PC-9 (cell line): ENCODE data around the gene USP4. TPM values are rescaled to one million over a fixed set of nuclear protein-coding genes. Genes with fewer than 3 reads are reported as not detected.
"Not testable (repeated sequence)": the region's sequence is repeated elsewhere in the genome, so short reads cannot be mapped to it uniquely, and the experiment has no call there.

Source experiments
- BruUV-seq: library from RNA; stranded (reverse); fragments of 400-500 nt; replicated peaks from 2 replicates; lab custom pipeline; 2021; lab: Mats Ljungman, UMichigan
- CTCF ChIA-PET: fragments of 300-600 bp; sonication (Branson Sonifier 250); formaldehyde crosslinking; loops from one replicate; lab custom pipeline; 2022; ENCODE audit warnings: antibody characterized with exemption; lab: Charles Lee
- POLR2A ChIA-PET: fragments of 300-600 bp; sonication (Branson Sonifier 250); formaldehyde crosslinking; loops from one replicate; lab custom pipeline; 2022; ENCODE audit warnings: antibody characterized with exemption; ENCODE audit not compliant: unreplicated experiment; lab: Charles Lee
- DNase-seq, 2 experiments: peaks; one replicate each; pipeline versions ENCODE4 v3.0.0 to v3.0.0-alpha.2; 2015 to 2022; ENCODE audit warnings: mixed read lengths in 1 of 2
- H2AFZ ChIP-seq: fragments of 200-600 bp; sonication (generic); 2 replicates; pipeline ENCODE4 v1.8.1; 2017; ENCODE audit warnings: antibody characterized with exemption
- H3F3A ChIP-seq: fragments of 200-600 bp; sonication (generic); 2 replicates; pipeline ENCODE4 v1.8.1; 2017; ENCODE audit warnings: antibody characterized with exemption, mild to moderate bottlenecking, low read depth; ENCODE audit not compliant: insufficient read depth
- H3K27ac ChIP-seq: fragments of 200-600 bp; sonication (generic); 2 replicates; pipeline ENCODE4 v1.6.1; 2016; ENCODE audit warnings: mixed run types
- H3K27me3 ChIP-seq: fragments of 200-600 bp; sonication (generic); 2 replicates; pipeline ENCODE4 v1.6.1; 2016; ENCODE audit warnings: low read depth, mixed run types; ENCODE audit not compliant: insufficient read depth
- H3K36me3 ChIP-seq: fragments of 200-600 bp; sonication (generic); 2 replicates; pipeline ENCODE4 v1.6.1; 2016; ENCODE audit warnings: low read depth, mixed run types
- H3K4me1 ChIP-seq: fragments of 200-600 bp; sonication (generic); replicated peaks from 2 replicates; pipeline ENCODE4 v1.6.1; 2016; ENCODE audit warnings: mixed run types; ENCODE audit not compliant: insufficient read depth
- H3K4me2 ChIP-seq: fragments of 200-600 bp; sonication (generic); 2 replicates; pipeline ENCODE4 v1.6.1; 2017; ENCODE audit warnings: mixed run types
- H3K4me3 ChIP-seq: fragments of 200-600 bp; sonication (generic); 2 replicates; pipeline ENCODE4 v1.6.1; 2016; ENCODE audit warnings: mixed run types
- H3K79me2 ChIP-seq: fragments of 200-600 bp; sonication (generic); 2 replicates; pipeline ENCODE4 v1.6.1; 2017; ENCODE audit warnings: low read depth, mixed run types
- H3K9me2 ChIP-seq: fragments of 200-600 bp; sonication (generic); 2 replicates; pipeline ENCODE4 v1.8.1; 2017; ENCODE audit warnings: mild to moderate bottlenecking; ENCODE audit not compliant: insufficient read depth
- H3K9me3 ChIP-seq: fragments of 200-600 bp; sonication (generic); 2 replicates; pipeline ENCODE4 v1.8.1; 2016; ENCODE audit warnings: low read depth; ENCODE audit not compliant: insufficient read depth
- H4K20me1 ChIP-seq: fragments of 200-600 bp; sonication (generic); 2 replicates; pipeline ENCODE4 v1.8.1; 2017; ENCODE audit not compliant: insufficient read depth
- EZH2 ChIP-seq: fragments of 200-600 bp; sonication (generic); IDR thresholded peaks from 2 replicates; pipeline ENCODE4 v1.8.0; 2017; ENCODE audit warnings: antibody characterized with exemption, low read depth
- intact Hi-C: fragments of 100-400 bp; cut with micrococcal nuclease; formaldehyde crosslinking; loops from one replicate; pipeline ENCODE4 v1.10.0; 2022; ENCODE audit not compliant: unreplicated experiment
- total RNA-seq: library from RNA; stranded (reverse); gene quantifications from 2 replicates; pipeline ENCODE4 v1.2.3, GENCODE V29; 2021
- TF ChIP-seq, protein P1 (sequence below): fragments of 200-600 bp; sonication (generic); conservative IDR thresholded peaks from 2 replicates; pipeline ENCODE4 v1.6.1; 2017; ENCODE audit warnings: mixed run types, antibody characterized with exemption, mild to moderate bottlenecking, moderate library complexity

Gene USP4
- total RNA-seq, 1 experiment from 2014 or later = 42.9 TPM

DNA sequence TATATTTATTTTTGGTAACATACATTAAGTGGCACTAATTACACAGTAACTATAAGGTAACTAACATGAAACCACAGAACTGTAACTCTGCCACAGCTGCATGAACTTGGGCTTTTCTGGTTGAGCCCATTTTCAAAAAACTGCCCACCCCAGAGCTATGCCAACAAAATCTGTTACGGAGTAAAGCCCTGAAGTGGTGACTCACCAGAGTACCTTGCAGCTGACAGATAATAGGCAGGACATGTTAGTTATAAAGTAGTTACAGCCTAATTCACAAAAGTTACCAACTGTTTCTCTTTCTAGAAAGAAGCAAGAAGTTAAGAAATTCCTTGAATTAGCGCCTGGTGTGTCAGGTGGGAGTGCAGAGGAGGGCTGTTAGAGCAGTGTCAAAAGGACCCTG, 19.8 kb upstream of the USP4 start:
- ChIA-PET CTCF (no interaction called here), POLR2A (interaction anchor here (2.2 kb wide), 1 partner anchor 20 kb away, joined by 19 read pairs; the partner anchor contains the start of gene USP4)
- H4K20me1 ChIP-seq = peaks cover 5% of the 10 kb centered on the region; the same call in 1 of the 2 replicates
- H3K4me2 ChIP-seq = peak overlapping the region; percentile 86
- peaks cover 26% of the 10 kb centered on the region for H3K79me2 ChIP-seq
- H3K36me3 ChIP-seq = peaks cover 15% of the 10 kb centered on the region
- BruUV-seq = no TSS peak
- DNase-seq = no peak
- peaks cover 25% of the 10 kb centered on the region for H3K4me1 ChIP-seq
- no peaks in the 10 kb centered on the region for H3K9me3 ChIP-seq
- intact Hi-C loops = loop anchor here (5.0 kb wide), 1 partner anchor 53 kb away; the partner anchor contains the start of genes RHOA and TCTA
- no peak for TF ChIP-seq EZH2
- H3F3A ChIP-seq = peaks cover 49% of the 10 kb centered on the region; the same call in 1 of the 2 replicates
- no peak overlapping the region for H3K4me3 ChIP-seq
- H3K9me2 ChIP-seq = no peaks in the 10 kb centered on the region
- H3K27ac ChIP-seq = peak overlapping the region; percentile 77
- no peaks in the 10 kb centered on the region for H3K27me3 ChIP-seq
- no peak overlapping the region for H2AFZ ChIP-seq

DNA sequence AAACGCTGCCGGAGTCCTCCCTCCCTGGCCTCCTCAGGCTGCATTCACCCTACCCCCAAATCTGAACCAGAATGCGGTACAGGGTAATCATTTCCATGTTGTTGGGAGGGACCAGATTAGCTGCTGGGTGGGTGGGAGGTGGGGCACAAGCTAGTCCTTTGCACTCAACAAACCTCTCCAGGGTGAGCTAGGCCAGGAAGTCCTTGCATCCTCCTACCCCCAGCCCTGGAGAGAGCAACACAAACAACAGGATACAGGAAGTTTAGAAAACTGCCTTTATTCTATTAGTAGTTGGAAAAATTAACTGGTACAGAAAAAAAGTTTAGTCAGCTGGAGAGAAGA, 19.0 kb upstream of the USP4 start:
- H4K20me1 ChIP-seq = peaks cover 5% of the 10 kb centered on the region; the same call in 1 of the 2 replicates
- H3K27ac ChIP-seq = peak overlapping the region; percentile 77
- H3K36me3 ChIP-seq = peaks cover 15% of the 10 kb centered on the region
- H3K4me1 ChIP-seq = peaks cover 25% of the 10 kb centered on the region
- ChIA-PET POLR2A (interaction anchor here (0.6 to 2.2 kb wide), 2 partner anchors 19 to 36 kb away, joined by 5 to 19 read pairs; partner anchors contain the start of gene USP4), CTCF (interaction anchor here (0.5 to 1.0 kb wide), 2 partner anchors 19 to 444 kb away, joined by 3 read pairs; partner anchors contain the start of genes INKA1 and USP4)
- DNase-seq = no peak
- H3K9me2 ChIP-seq = no peaks in the 10 kb centered on the region
- peaks cover 54% of the 10 kb centered on the region; the same call in 1 of the 2 replicates for H3F3A ChIP-seq
- H3K4me3 ChIP-seq = peak overlapping the region; percentile 80; the same call in 1 of the 2 replicates
- no peak for TF ChIP-seq EZH2
- TF ChIP-seq, protein P1, sequence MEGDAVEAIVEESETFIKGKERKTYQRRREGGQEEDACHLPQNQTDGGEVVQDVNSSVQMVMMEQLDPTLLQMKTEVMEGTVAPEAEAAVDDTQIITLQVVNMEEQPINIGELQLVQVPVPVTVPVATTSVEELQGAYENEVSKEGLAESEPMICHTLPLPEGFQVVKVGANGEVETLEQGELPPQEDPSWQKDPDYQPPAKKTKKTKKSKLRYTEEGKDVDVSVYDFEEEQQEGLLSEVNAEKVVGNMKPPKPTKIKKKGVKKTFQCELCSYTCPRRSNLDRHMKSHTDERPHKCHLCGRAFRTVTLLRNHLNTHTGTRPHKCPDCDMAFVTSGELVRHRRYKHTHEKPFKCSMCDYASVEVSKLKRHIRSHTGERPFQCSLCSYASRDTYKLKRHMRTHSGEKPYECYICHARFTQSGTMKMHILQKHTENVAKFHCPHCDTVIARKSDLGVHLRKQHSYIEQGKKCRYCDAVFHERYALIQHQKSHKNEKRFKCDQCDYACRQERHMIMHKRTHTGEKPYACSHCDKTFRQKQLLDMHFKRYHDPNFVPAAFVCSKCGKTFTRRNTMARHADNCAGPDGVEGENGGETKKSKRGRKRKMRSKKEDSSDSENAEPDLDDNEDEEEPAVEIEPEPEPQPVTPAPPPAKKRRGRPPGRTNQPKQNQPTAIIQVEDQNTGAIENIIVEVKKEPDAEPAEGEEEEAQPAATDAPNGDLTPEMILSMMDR = no peak
- H3K79me2 ChIP-seq = peaks cover 26% of the 10 kb centered on the region
- BruUV-seq = no TSS peak
- no peaks in the 10 kb centered on the region for H3K27me3 ChIP-seq
- H2AFZ ChIP-seq = no peak overlapping the region
- intact Hi-C loops = loop anchor here (1.0 to 5.0 kb wide), 2 partner anchors 19 to 53 kb away; partner anchors contain the start of genes RHOA, TCTA and USP4
- H3K4me2 ChIP-seq = peak overlapping the region; percentile 86
- no peaks in the 10 kb centered on the region for H3K9me3 ChIP-seq

DNA sequence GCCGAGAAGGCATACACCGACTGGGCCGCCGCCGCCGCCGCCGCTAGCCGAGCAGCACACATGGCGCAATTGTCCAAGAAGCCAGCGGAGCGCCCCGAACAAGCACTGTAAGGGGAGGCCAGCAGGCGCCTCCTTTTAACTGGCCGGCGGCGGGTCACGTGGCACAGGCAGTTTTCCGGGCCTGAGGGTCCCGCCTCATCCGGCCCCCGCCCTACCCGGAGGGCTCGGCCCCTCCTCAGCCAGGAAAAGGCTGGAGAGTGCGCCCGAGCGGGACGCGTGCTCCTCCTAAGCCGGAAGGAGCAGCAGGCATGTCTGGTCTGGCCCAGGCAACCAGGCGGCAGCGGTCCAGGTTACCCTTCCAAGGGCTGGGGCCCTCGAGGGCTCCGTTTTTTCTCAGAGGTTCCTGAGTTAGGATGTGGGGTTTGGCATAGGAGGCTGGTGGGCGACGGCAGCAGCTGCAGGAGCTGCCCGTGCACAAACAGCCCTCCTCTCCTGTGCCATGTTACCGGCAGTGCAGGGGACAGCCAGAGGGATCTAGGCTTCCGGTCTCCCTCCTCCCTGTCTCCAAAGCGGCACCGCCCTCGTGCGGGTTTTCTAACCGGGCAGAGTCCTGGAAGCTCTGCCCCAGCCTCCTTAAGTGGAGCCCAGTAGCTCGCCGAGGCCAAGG, 18.5 kb upstream of the USP4 start, which contains the start of gene GPX1:
Gene GPX1 (minus strand): TSS at position 137 of the 667 bp plus-strand sequence. CDS start 75 bp downstream, at position 62.
- H2AFZ ChIP-seq = peak within 1 kb of the TSS; percentile 76
- peaks cover 5% of the 10 kb centered on the region; the same call in 1 of the 2 replicates for H4K20me1 ChIP-seq
- peaks cover 28% of the 10 kb centered on the region for H3K4me1 ChIP-seq
- H3K27ac ChIP-seq = peak within 1 kb of the TSS; percentile 77
- TSS peak; percentile 84 for BruUV-seq
- peaks cover 26% of the 10 kb centered on the region for H3K79me2 ChIP-seq
- CTCF ChIA-PET = interaction anchor here (0.5 to 1.0 kb wide), 2 partner anchors 19 to 445 kb away, joined by 3 read pairs; partner anchors contain the start of genes INKA1 and USP4
- peaks cover 15% of the 10 kb centered on the region for H3K36me3 ChIP-seq
- peak within 1 kb of the TSS; percentile 86 for H3K4me2 ChIP-seq
- peak within 1 kb of the TSS; percentile 80 for H3K4me3 ChIP-seq
- H3K9me2 ChIP-seq = no peaks in the 10 kb centered on the region
- no peaks in the 10 kb centered on the region for H3K9me3 ChIP-seq
- H3K27me3 ChIP-seq = no peaks in the 10 kb centered on the region
- intact Hi-C loops = loop anchor here (1.0 to 5.0 kb wide), 2 partner anchors 18 to 54 kb away; partner anchors contain the start of genes RHOA, TCTA and USP4
- DNase-seq = peak; percentile 82 to 97
- peaks cover 59% of the 10 kb centered on the region; the same call in 1 of the 2 replicates for H3F3A ChIP-seq
- no peak for TF ChIP-seq EZH2
- TF ChIP-seq, protein P1 = no peak
- POLR2A ChIA-PET = interaction anchor here (0.6 to 2.2 kb wide), 4 partner anchors 18 to 193 kb away, joined by 3 to 19 read pairs (median 4); partner anchors contain the start of gene USP4

DNA sequence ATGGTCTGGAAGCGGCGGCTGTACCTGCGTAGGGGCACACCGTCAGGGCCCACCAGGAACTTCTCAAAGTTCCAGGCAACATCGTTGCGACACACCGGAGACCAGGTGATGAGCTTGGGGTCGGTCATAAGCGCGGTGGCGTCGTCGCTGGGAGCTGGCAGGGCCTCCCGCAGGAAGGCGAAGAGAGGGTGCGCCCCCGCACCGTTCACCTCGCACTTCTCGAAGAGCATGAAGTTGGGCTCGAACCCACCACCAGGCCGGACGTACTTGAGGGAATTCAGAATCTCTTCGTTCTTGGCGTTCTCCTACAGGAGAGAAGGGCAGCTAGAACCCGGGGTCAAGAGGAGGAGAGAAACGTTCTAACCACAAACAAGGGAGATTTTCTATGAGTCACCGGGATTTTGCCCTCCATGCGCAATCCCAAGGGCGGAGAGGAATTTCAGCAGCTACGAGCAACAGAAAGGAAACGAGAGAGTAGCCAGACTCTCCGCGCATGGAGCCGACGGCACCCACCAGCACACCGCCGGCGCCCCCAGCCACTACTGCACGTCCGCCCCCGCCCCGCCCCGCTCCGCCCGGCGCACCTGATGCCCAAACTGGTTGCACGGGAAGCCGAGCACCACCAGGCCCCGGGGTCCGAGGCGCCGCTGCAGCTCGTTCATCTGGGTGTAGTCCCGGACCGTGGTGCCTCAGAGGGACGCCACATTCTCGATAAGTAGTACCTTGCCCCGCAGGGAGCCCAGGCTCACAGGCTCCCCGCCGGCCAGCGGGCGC, 17.8 kb upstream of the USP4 start:
- Histone ChIP-seq H3K4me2 (peak overlapping the region; percentile 86), H3K27ac (peak overlapping the region; percentile 77), H3K4me3 (peak overlapping the region; percentile 80), H3K36me3 (peaks cover 15% of the 10 kb centered on the region), H3K4me1 (peaks cover 36% of the 10 kb centered on the region), H3F3A (peaks cover 64% of the 10 kb centered on the region), H2AFZ (peak overlapping the region; percentile 76), H3K79me2 (peaks cover 26% of the 10 kb centered on the region)
- H3K9me2 ChIP-seq, H3K27me3 ChIP-seq, H4K20me1 ChIP-seq, H3K9me3 ChIP-seq: not testable (repeated sequence)
- POLR2A ChIA-PET = interaction anchor here (0.6 to 2.2 kb wide), 4 partner anchors 18 to 192 kb away, joined by 3 to 19 read pairs (median 4); partner anchors contain the start of genes RHOA and USP4
- CTCF ChIA-PET = interaction anchor here (0.7 kb wide), 1 partner anchor 17 kb away, joined by 4 read pairs; no protein-coding TSS in a partner anchor
- TSS peak; percentile 75 for BruUV-seq
- peak; percentile 36 to 72 for DNase-seq
- intact Hi-C loops = loop anchor here (1.0 to 5.0 kb wide), 2 partner anchors 17 to 55 kb away; partner anchors contain the start of genes RHOA, TCTA and USP4
